HFFc6 (cell line): ENCODE measurements around the gene LHPP. TPM values are rescaled to one million over a fixed set of nuclear protein-coding genes. Genes with fewer than 3 reads are reported as not detected.

Experiments used
- DNase-seq: peaks from one replicate; pipeline ENCODE4 v3.0.0-alpha.2; 2018
- H3K27ac Mint-ChIP-seq: 2 replicates; pipeline ENCODE4 v1.8.0; 2020; ENCODE audit warnings: mild to moderate bottlenecking, mixed read lengths
- H3K27me3 Mint-ChIP-seq: 2 replicates; pipeline ENCODE4 v1.8.0; 2021; ENCODE audit warnings: mild to moderate bottlenecking, moderate library complexity, mixed read lengths; ENCODE audit not compliant: insufficient read depth
- H3K36me3 Mint-ChIP-seq: 2 replicates; pipeline ENCODE4 v1.8.0; 2021; ENCODE audit warnings: low read depth, mixed read lengths
- H3K4me1 Mint-ChIP-seq: 2 replicates; pipeline ENCODE4 v1.8.0; 2020; ENCODE audit warnings: low read depth, mixed read lengths
- H3K4me3 Mint-ChIP-seq: 2 replicates; pipeline ENCODE4 v1.8.0; 2020; ENCODE audit warnings: mild to moderate bottlenecking, moderate library complexity, mixed read lengths
- H3K9me3 Mint-ChIP-seq: 2 replicates; pipeline ENCODE4 v1.8.0; 2020; ENCODE audit warnings: mild to moderate bottlenecking, mixed read lengths
- total RNA-seq, 6 experiments: library from RNA; stranded (reverse); fragmentation: NEBNext Ultra II Directional; extraction: Animal tissue kit (Norgen Biotek cat#: 25700); gene quantifications; 2 replicates in 1 of 6; 3 replicates in 5 of 6; pipeline ENCODE4 v1.2.3, GENCODE V29; 2021
- TF ChIP-seq, protein P1 (sequence below): fragments of 200-600 bp; sonication (generic); IDR thresholded peaks from 2 replicates; pipeline ENCODE4 v1.5.0; 2021; ENCODE audit warnings: antibody characterized with exemption, mild to moderate bottlenecking

LHPP gene
- total RNA-seq, 6 experiments from 2014 or later = 12.5 to 17.3 (median 14.0) TPM

DNA sequence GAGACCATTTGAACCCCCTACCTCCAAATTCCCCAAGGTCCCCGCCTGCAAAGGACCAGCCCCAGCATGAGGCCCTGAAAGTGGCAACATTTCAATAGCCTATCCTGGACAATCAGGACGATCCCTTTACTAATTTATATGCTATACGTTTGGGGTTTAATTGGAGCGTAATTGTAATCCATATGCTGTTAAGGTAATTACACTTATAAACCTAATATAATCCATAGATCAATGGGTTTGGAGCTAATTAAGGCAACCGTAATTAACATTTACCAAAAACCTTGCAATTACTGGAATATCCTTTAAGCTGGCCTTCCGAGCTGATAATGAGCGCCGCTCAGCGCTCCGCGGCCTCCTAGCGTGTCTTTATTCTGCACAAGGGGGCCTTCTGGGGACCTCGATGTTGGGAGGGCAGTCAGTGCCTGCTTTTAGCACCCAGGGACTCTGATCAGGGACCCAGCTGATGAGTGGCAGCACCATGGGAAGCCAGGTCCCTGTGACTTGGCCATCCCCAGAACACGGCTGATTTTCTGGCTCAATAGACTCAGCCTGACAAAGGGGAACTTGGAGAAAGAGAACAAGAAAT lies 91.2 kb downstream of the LHPP start:
- no peak overlapping the region for H3K4me3 Mint-ChIP-seq
- TF ChIP-seq, protein P1, sequence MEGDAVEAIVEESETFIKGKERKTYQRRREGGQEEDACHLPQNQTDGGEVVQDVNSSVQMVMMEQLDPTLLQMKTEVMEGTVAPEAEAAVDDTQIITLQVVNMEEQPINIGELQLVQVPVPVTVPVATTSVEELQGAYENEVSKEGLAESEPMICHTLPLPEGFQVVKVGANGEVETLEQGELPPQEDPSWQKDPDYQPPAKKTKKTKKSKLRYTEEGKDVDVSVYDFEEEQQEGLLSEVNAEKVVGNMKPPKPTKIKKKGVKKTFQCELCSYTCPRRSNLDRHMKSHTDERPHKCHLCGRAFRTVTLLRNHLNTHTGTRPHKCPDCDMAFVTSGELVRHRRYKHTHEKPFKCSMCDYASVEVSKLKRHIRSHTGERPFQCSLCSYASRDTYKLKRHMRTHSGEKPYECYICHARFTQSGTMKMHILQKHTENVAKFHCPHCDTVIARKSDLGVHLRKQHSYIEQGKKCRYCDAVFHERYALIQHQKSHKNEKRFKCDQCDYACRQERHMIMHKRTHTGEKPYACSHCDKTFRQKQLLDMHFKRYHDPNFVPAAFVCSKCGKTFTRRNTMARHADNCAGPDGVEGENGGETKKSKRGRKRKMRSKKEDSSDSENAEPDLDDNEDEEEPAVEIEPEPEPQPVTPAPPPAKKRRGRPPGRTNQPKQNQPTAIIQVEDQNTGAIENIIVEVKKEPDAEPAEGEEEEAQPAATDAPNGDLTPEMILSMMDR = no peak
- DNase-seq = no peak
- H3K27ac Mint-ChIP-seq = no peak overlapping the region
- H3K36me3 Mint-ChIP-seq = no peaks in the 10 kb centered on the region
- H3K27me3 Mint-ChIP-seq = peaks cover 5% of the 10 kb centered on the region
- no peaks in the 10 kb centered on the region for H3K9me3 Mint-ChIP-seq
- H3K4me1 Mint-ChIP-seq = no peaks in the 10 kb centered on the region

DNA sequence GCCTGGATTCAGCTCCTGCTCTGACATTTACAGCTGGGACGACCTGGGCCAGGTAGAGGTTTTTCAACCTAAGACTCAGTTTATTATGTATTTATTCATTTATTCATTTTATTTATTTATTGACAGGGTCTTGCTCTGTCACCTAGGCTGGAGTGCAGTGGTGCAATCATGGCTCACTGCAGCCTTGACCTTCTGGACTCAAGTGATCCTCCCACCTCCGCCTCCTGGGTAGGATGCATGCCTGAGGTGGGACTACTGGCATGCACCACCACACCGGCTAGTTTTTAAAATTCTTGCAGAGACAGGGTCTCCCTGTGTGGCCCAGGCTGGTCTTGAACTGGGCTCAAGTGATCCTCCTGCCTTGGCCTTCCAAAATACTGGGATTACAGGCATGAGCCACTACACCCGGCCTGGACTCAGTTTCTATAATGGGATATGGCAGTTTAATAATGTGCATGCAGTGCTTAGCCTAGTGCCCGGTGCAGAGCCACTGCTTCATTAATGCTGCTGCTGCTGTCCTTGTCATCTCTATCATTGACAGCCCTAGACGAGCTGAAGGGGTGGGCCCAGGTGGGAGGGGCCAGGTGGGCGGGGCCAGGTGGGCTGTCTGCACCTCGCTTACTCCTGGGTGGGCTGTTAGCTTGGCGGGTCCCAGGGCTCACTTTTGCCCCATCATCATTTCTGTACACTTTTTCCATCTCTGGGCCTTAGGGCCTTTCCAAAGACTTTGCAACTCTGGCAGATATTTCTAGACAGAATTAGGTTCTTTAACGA lies 92.6 kb downstream of the LHPP start:
- H3K4me3 Mint-ChIP-seq = no peak overlapping the region
- TF ChIP-seq, protein P1 = no peak
- H3K36me3 Mint-ChIP-seq = no peaks in the 10 kb centered on the region
- peaks cover 6% of the 10 kb centered on the region for H3K4me1 Mint-ChIP-seq
- H3K9me3 Mint-ChIP-seq = no peaks in the 10 kb centered on the region
- no peak overlapping the region for H3K27ac Mint-ChIP-seq
- peaks cover 5% of the 10 kb centered on the region for H3K27me3 Mint-ChIP-seq
- DNase-seq = no peak

DNA sequence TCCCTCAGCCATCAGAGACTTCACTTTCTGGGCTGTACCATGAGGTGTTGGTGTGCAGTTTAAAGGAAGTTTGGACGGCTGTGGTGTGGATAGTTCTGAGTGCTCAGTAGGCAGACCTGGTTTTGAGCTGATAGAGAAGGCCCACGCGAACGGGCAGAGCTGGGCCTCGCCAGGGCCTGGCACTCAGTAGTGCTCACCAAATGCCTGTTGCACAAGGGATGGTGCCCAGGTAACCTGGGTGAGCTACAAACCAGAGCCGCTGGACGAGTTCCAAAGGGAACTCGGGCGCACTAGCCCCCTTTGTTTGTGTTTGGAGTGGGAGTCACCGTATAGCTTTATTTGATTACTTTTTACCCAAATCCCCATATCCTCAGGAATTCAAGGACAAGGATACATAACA lies 95.5 kb downstream of the LHPP start:
- Mint-ChIP-seq H3K27ac (no peak overlapping the region), H3K4me3 (no peak overlapping the region), H3K27me3 (peaks cover 9% of the 10 kb centered on the region)

DNA sequence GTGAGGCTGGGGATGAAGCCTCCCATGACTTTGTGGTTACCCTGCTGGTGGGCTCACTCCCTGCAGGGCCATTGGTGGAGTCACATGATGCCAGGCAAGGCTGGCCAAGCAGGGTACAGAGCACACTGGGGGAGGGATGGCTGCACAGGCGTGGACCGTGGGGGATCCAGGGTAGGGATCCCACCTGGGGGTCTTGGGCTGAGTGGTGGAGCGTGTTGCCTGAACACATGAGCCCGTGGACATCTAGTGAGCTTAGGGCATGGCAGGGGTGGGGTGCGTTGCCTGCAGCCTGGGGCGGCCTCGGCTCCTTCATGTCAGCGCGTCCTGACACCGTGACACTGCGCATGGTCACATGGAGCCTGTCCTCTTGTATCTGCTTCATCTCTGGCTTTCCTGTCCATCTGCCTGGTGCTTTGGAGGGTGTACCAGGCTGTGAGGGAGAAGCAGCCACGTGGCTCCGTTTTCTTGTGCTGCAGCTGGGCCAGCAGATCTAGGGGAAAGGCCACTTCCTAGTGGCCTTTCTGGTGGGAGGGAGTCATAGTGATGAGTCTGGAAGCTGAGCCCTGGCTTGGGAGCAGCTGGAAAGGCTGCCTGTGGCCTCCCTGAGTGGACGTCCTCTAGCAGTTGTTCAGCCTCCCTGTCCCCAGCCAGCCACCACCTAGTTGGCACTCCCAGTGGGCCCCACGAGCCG lies 96.2 kb downstream of the LHPP start:
- no peak overlapping the region for H3K4me3 Mint-ChIP-seq
- H3K27me3 Mint-ChIP-seq = peaks cover 8% of the 10 kb centered on the region
- H3K4me1 Mint-ChIP-seq = peaks cover 24% of the 10 kb centered on the region
- TF ChIP-seq, protein P1 = no peak
- H3K36me3 Mint-ChIP-seq = no peaks in the 10 kb centered on the region
- no peaks in the 10 kb centered on the region; the same call in 1 of the 2 replicates for H3K9me3 Mint-ChIP-seq
- DNase-seq = no peak
- no peak overlapping the region for H3K27ac Mint-ChIP-seq

More for the DNA sequence above, 95.5 kb downstream of the LHPP start:
- DNase-seq = no peak
- Mint-ChIP-seq H3K36me3 (no peaks in the 10 kb centered on the region), H3K4me1 (peaks cover 24% of the 10 kb centered on the region), H3K9me3 (no peaks in the 10 kb centered on the region; the same call in 1 of the 2 replicates)
- TF ChIP-seq, protein P1 = no peak

DNA sequence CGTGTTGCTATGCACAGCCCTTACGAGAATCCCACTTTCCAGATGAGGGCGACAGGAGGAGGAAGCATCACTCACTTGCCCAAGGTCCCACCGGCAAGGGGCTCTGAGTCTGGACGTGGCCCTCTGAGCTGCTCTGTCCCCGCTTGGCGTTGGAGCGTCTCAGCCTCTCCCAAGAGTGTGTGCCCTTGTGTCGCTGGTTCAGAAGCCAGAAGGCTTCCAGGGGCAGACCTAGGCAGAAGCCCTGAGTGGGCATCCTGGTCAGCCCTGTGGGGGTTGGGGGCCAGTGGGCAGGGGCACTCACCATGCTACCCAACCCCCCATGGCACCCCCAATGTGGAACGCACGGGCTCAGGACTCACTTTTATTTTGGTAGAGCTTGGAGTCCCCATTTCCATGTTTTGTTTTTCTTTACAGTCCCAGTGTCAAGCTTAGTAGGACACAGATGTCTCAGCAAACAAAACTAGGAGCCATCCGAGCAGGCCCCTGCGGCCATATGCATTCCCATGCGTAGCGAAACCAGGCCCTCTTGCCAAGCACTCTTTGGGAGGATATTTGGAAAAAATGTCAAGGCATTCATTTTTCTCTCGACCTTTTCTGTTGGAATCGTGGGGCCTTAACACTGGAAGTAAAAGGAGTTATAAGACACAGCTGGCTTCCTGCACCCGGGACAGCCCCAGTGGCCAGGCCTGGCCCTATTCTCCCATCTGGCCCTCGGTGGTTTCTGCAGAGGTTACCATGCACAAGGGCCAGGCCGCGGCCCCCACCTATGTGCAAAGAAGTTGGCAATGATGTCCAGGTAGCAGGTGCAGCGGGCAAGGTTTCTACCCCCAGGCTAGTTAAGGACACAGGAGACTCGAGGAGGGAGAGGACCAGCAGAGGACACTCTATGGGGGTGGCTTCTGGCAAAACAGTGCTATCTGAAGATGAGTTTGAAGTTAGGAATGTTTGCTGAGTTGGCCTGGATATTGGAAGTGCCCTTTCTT lies 97.0 kb downstream of the LHPP start:
- peak; percentile 26 for DNase-seq
- peaks cover 24% of the 10 kb centered on the region for H3K4me1 Mint-ChIP-seq
- no peak overlapping the region for H3K4me3 Mint-ChIP-seq
- H3K27ac Mint-ChIP-seq = no peak overlapping the region
- H3K9me3 Mint-ChIP-seq = no peaks in the 10 kb centered on the region; the same call in 1 of the 2 replicates
- H3K27me3 Mint-ChIP-seq = peaks cover 12% of the 10 kb centered on the region
- TF ChIP-seq, protein P1 = no peak
- no peaks in the 10 kb centered on the region for H3K36me3 Mint-ChIP-seq
